DOHH2 (cell line): ENCODE measurements around the gene SERP2.

Experiments
- H3F3A ChIP-seq: fragments of 200-600 bp; sonication (generic), shearing (Covaris generic); 2 replicates; pipeline ENCODE4 v1.6.0; 2016; ENCODE audit warnings: antibody characterized with exemption, mild to moderate bottlenecking; ENCODE audit not compliant: control insufficient read depth, insufficient read depth
- H3K27ac ChIP-seq: fragments of 200-600 bp; sonication (generic); 2 replicates; pipeline ENCODE4 v1.5.1; 2014; ENCODE audit warnings: low read depth, mild to moderate bottlenecking, low read length, moderate library complexity
- H3K27me3 ChIP-seq: fragments of 200-600 bp; sonication (generic); 2 replicates; pipeline ENCODE4 v1.6.1; 2014; ENCODE audit warnings: mild to moderate bottlenecking, low read length, mixed read lengths; ENCODE audit not compliant: control insufficient read depth
- H3K36me3 ChIP-seq: fragments of 200-600 bp; sonication (generic); 2 replicates; pipeline ENCODE4 v1.6.1; 2014; ENCODE audit warnings: mild to moderate bottlenecking, low read length, moderate library complexity, mixed read lengths; ENCODE audit not compliant: control insufficient read depth
- H3K4me1 ChIP-seq: fragments of 200-600 bp; sonication (generic); 2 replicates; pipeline ENCODE4 v1.6.1; 2014; ENCODE audit warnings: mild to moderate bottlenecking, low read length, mixed read lengths; ENCODE audit not compliant: control insufficient read depth
- H3K4me2 ChIP-seq: fragments of 200-600 bp; sonication (generic); 2 replicates; pipeline ENCODE4 v1.6.0; 2014; ENCODE audit warnings: mild to moderate bottlenecking, low read length, moderate library complexity
- H3K4me3 ChIP-seq: fragments of 200-600 bp; sonication (generic); 2 replicates; pipeline ENCODE4 v1.5.1; 2014; ENCODE audit warnings: mild to moderate bottlenecking, low read length, mixed read lengths
- H3K79me2 ChIP-seq: fragments of 200-600 bp; sonication (generic); 2 replicates; pipeline ENCODE4 v1.6.1; 2014; ENCODE audit warnings: mild to moderate bottlenecking, low read length, mixed read lengths; ENCODE audit not compliant: control insufficient read depth
- H3K9me2 ChIP-seq: fragments of 200-600 bp; sonication (generic); replicated peaks from 2 replicates; pipeline ENCODE4 v1.6.1; 2014; ENCODE audit warnings: mild to moderate bottlenecking, low read length, mixed read lengths; ENCODE audit not compliant: control insufficient read depth
- H3K9me3 ChIP-seq: fragments of 200-600 bp; sonication (generic); 2 replicates; pipeline ENCODE4 v1.6.1; 2014; ENCODE audit warnings: antibody characterized with exemption, low read length, mixed read lengths; ENCODE audit not compliant: control insufficient read depth, insufficient read depth
- H4K20me1 ChIP-seq: fragments of 200-600 bp; sonication (generic); 2 replicates; pipeline ENCODE4 v1.6.0; 2014; ENCODE audit warnings: low read depth, mild to moderate bottlenecking, antibody characterized with exemption, low read length, moderate library complexity; ENCODE audit not compliant: control insufficient read depth, insufficient read depth
- CTCF ChIP-seq: fragments of 200-600 bp; sonication (generic); IDR thresholded peaks from one replicate; pipeline ENCODE4 v1.5.1; 2014; ENCODE audit warnings: antibody characterized with exemption, mild to moderate bottlenecking, low read depth, low read length; ENCODE audit not compliant: poor library complexity, severe bottlenecking
- EZH2phosphoT487 ChIP-seq: fragments of 200-600 bp; sonication (generic); IDR thresholded peaks from 2 replicates; pipeline ENCODE4 v1.6.1; 2017; ENCODE audit warnings: borderline replicate concordance, mild to moderate bottlenecking, antibody characterized with exemption, low read length, moderate library complexity, mixed read lengths

Gene SERP2

GRCh38 chr13:44334751-44335150, 38.9 kb upstream of the SERP2 start:
- H3K4me2 ChIP-seq: no peak overlapping the region
- no peak overlapping the region for H3K27ac ChIP-seq
- no peak overlapping the region for H3K4me3 ChIP-seq
- no peaks in the 10 kb centered on the region for H3F3A ChIP-seq
- H3K36me3 ChIP-seq: no peaks in the 10 kb centered on the region
- no peaks in the 10 kb centered on the region for H3K9me3 ChIP-seq
- no peaks in the 10 kb centered on the region for H4K20me1 ChIP-seq
- no peaks in the 10 kb centered on the region for H3K9me2 ChIP-seq
- H3K27me3 ChIP-seq: no peaks in the 10 kb centered on the region
- H3K79me2 ChIP-seq: no peaks in the 10 kb centered on the region
- peaks cover 20% of the 10 kb centered on the region for H3K4me1 ChIP-seq
- TF ChIP-seq CTCF (no peak), EZH2phosphoT487 (no peak)

- no peaks in the 10 kb centered on the region for H3K9me2 ChIP-seq
- H3K27me3 ChIP-seq: no peaks in the 10 kb centered on the region
- no peaks in the 10 kb centered on the region for H3K36me3 ChIP-seq
- no peaks in the 10 kb centered on the region for H3F3A ChIP-seq
- H4K20me1 ChIP-seq: no peaks in the 10 kb centered on the region
- H3K4me3 ChIP-seq: no peak overlapping the region
- H3K79me2 ChIP-seq: no peaks in the 10 kb centered on the region
- peaks cover 16% of the 10 kb centered on the region for H3K4me1 ChIP-seq
- no peak for TF ChIP-seq CTCF
- no peak for TF ChIP-seq EZH2phosphoT487
- no peaks in the 10 kb centered on the region for H3K9me3 ChIP-seq
- H3K4me2 ChIP-seq: no peak overlapping the region
- no peak overlapping the region for H3K27ac ChIP-seq
These were observed 36.7 kb upstream of the SERP2 start for GRCh38 chr13:44336934-44337333.

- Histone ChIP-seq H3K36me3 (no peaks in the 10 kb centered on the region), H3K9me2 (no peaks in the 10 kb centered on the region), H3K27me3 (no peaks in the 10 kb centered on the region), H3K4me3 (no peak overlapping the region), H3K79me2 (no peaks in the 10 kb centered on the region), H3K27ac (no peak overlapping the region), H4K20me1 (no peaks in the 10 kb centered on the region), H3K9me3 (no peaks in the 10 kb centered on the region), H3F3A (no peaks in the 10 kb centered on the region), H3K4me1 (peaks cover 11% of the 10 kb centered on the region), H3K4me2 (no peak overlapping the region)
- TF ChIP-seq CTCF (no peak), EZH2phosphoT487 (no peak)
These were observed 36.0 kb upstream of the SERP2 start for GRCh38 chr13:44337581-44337980.

- H3K36me3 ChIP-seq: no peaks in the 10 kb centered on the region
- no peaks in the 10 kb centered on the region for H3K79me2 ChIP-seq
- no peaks in the 10 kb centered on the region for H3K9me2 ChIP-seq
- H3K4me3 ChIP-seq: no peak overlapping the region
- no peaks in the 10 kb centered on the region for H3K9me3 ChIP-seq
- no peaks in the 10 kb centered on the region for H3K27me3 ChIP-seq
- TF ChIP-seq EZH2phosphoT487 (no peak), CTCF (no peak)
- no peaks in the 10 kb centered on the region for H3F3A ChIP-seq
- no peak overlapping the region for H3K4me2 ChIP-seq
- peaks cover 8% of the 10 kb centered on the region for H3K4me1 ChIP-seq
- H3K27ac ChIP-seq: no peak overlapping the region
- H4K20me1 ChIP-seq: no peaks in the 10 kb centered on the region
These were observed 33.1 kb upstream of the SERP2 start for GRCh38 chr13:44340508-44340907.
